Naive thymus-derived CD8-positive, alpha-beta T cell (primary cell): Measurements from ENCODE around the gene SH2D7. TPM values are rescaled to one million over a fixed set of nuclear protein-coding genes. Genes with fewer than 3 reads are reported as not detected.
A peak's percentile ranks its signal among the peaks of the same experiment; 100 is the strongest.

Experiments
- ATAC-seq, 2 donors: fragments of 150-1000 bp; cut with Tn5 transposase in 1 of 2; sonication (Bioruptor Pico), chemical (Tn5 transposase) in 1 of 2; 1 replicate in 1 of 2; 2 replicates in 1 of 2; pipeline ENCODE4 v1.10.0; 2021; ENCODE audit warnings: mild to moderate bottlenecking in 2 of 2, moderate library complexity in 2 of 2
- POLR2A ChIA-PET: fragments of 350-600 bp; sonication (Branson Sonifier 250); formaldehyde crosslinking; loops from one replicate; lab custom pipeline; 2021; ENCODE audit warnings: antibody characterized with exemption; lab: Charles Lee
- DNase-seq, 10 donors: peaks; one replicate each; pipeline versions ENCODE4 v3.0.0 to v3.0.0-alpha.2; 2020 to 2022
- H3K27ac Mint-ChIP-seq, 10 donors: one replicate each; pipeline ENCODE4 v1.8.0; 2020 to 2022; ENCODE audit warnings: mild to moderate bottlenecking in 10 of 10, mixed read lengths in 10 of 10, moderate library complexity in 4 of 10, inconsistent platforms in 1 of 10
- H3K27me3 Mint-ChIP-seq, 5 donors: one replicate each; pipeline ENCODE4 v1.8.0; 2021 to 2022; ENCODE audit warnings: mixed read lengths in 5 of 5
- H3K36me3 Mint-ChIP-seq, 3 donors: one replicate each; pipeline ENCODE4 v1.8.0; 2020 to 2022; ENCODE audit warnings: mixed read lengths in 3 of 3, mild to moderate bottlenecking in 2 of 3, inconsistent platforms in 1 of 3
- H3K4me1 Mint-ChIP-seq, 4 donors: one replicate each; pipeline ENCODE4 v1.8.0; 2021 to 2022; ENCODE audit warnings: mixed read lengths in 4 of 4
- H3K4me3 Mint-ChIP-seq, 10 donors: one replicate each; pipeline ENCODE4 v1.8.0; 2020 to 2022; ENCODE audit warnings: mild to moderate bottlenecking in 10 of 10, mixed read lengths in 10 of 10, moderate library complexity in 6 of 10, inconsistent platforms in 1 of 10
- H3K9me3 Mint-ChIP-seq, 9 donors: one replicate each; pipeline ENCODE4 v1.8.0; 2020 to 2022; ENCODE audit warnings: mixed read lengths in 9 of 9, mild to moderate bottlenecking in 3 of 9, inconsistent platforms in 1 of 9, moderate library complexity in 1 of 9
- polyA plus RNA-seq, 3 donors: library from polyadenylated mRNA; unstranded; fragments of 300-500 nt; fragmentation: Illumina TruSeq; gene quantifications; one replicate each; pipeline ENCODE4 v1.2.3, GENCODE V29; 2021
- total RNA-seq, 8 experiments: library from RNA in 2 of 8; stranded (reverse) in 2 of 8; gene quantifications; one replicate each; pipeline ENCODE4 v1.2.3 and lab custom pipeline; 2021 to 2026

Gene SH2D7
- total RNA-seq (not detected), polyA plus RNA-seq (under 1 TPM in 1 of 3 donors, not detected in 2; 0.19 TPM), total RNA-seq (lab: John Stamatoyannopoulos, UW) (0 reads per million in 6 experiments)

GRCh38 chr15:78092261-78093041 is at the start of gene SH2D7:
Gene SH2D7, plus strand, starts transcription at chr15:78092561. Its CDS starts 24 bp downstream, at chr15:78092585.
- ATAC-seq (peak in 1 of 2 donors; percentile 23), DNase-seq (no peak)
- no peak within 1 kb of the TSS for H3K4me3 Mint-ChIP-seq
- H3K36me3 Mint-ChIP-seq, result no peaks in the 10 kb centered on the region
- peak within 1 kb of the TSS in 3 of 10 donors; percentile 24 to 60 (median 26) for H3K27ac Mint-ChIP-seq
- H3K27me3 Mint-ChIP-seq, result no peaks in the 10 kb centered on the region
- no peaks in the 10 kb centered on the region for H3K9me3 Mint-ChIP-seq
- peaks cover 6 to 22% (median 14%) of the 10 kb centered on the region in 4 donors for H3K4me1 Mint-ChIP-seq
- POLR2A ChIA-PET, result interaction anchor here (0.6 to 1.2 kb wide), 3 partner anchors 7 to 586 kb away, joined by 4 to 8 read pairs (median 5); no protein-coding TSS in a partner anchor

GRCh38 chr15:78044407-78045155 is 47.8 kb upstream of the SH2D7 start:
- peak; percentile 26 to 31 for ATAC-seq
- Mint-ChIP-seq H3K4me3 (peak overlapping the region in 6 of 10 donors; percentile 31 to 68 (median 43)), H3K9me3 (no peaks in the 10 kb centered on the region), H3K4me1 (peaks cover 43 to 96% (median 88%) of the 10 kb centered on the region in 4 donors), H3K27me3 (no peaks in the 10 kb centered on the region), H3K36me3 (peaks cover 0 to 39% (median 11%) of the 10 kb centered on the region in 3 donors), H3K27ac (peak overlapping the region; percentile 43 to 95 (median 88))
- DNase-seq, result no peak
- POLR2A ChIA-PET, result interaction anchor here (0.7 to 1.3 kb wide), 4 partner anchors 10 to 29 kb away, joined by 3 to 5 read pairs (median 4); no protein-coding TSS in a partner anchor

GRCh38 chr15:78045189-78045588 is 47.2 kb upstream of the SH2D7 start:
- Mint-ChIP-seq H3K36me3 (peaks cover 0 to 34% (median 6%) of the 10 kb centered on the region in 3 donors), H3K9me3 (no peaks in the 10 kb centered on the region), H3K27ac (peak overlapping the region in 8 of 10 donors; percentile 33 to 96 (median 88)), H3K4me3 (peak overlapping the region in 2 of 10 donors; percentile 14 to 27), H3K27me3 (no peaks in the 10 kb centered on the region), H3K4me1 (peaks cover 42 to 96% (median 88%) of the 10 kb centered on the region in 4 donors)
- ATAC-seq, result no peak
- POLR2A ChIA-PET, result interaction anchor here (0.7 to 0.9 kb wide), 3 partner anchors 23 to 29 kb away, joined by 3 to 5 read pairs (median 4); no protein-coding TSS in a partner anchor
- no peak for DNase-seq

- Mint-ChIP-seq H3K4me3 (peak overlapping the region; percentile 36 to 76 (median 70)), H3K9me3 (no peaks in the 10 kb centered on the region), H3K36me3 (peaks cover 0 to 33% (median 6%) of the 10 kb centered on the region in 3 donors), H3K4me1 (peaks cover 49 to 97% (median 93%) of the 10 kb centered on the region in 4 donors), H3K27ac (peak overlapping the region; percentile 84 to 97 (median 94)), H3K27me3 (no peaks in the 10 kb centered on the region)
- POLR2A ChIA-PET, result interaction anchor here (0.8 to 16.7 kb wide), 4 partner anchors 9 to 26 kb away, joined by 3 to 250 read pairs (median 16); partner anchors contain the start of gene TBC1D2B
- peak in 1 of 2 donors; percentile 18 for ATAC-seq
- no peak for DNase-seq
These were observed 45.5 kb upstream of the SH2D7 start for GRCh38 chr15:78046796-78047341.

- Mint-ChIP-seq H3K4me1 (peaks cover 52 to 97% (median 95%) of the 10 kb centered on the region in 4 donors), H3K9me3 (no peaks in the 10 kb centered on the region), H3K4me3 (peak overlapping the region; percentile 20 to 76 (median 70)), H3K27ac (peak overlapping the region; percentile 84 to 97 (median 94)), H3K36me3 (peaks cover 0 to 27% (median 5%) of the 10 kb centered on the region in 3 donors), H3K27me3 (no peaks in the 10 kb centered on the region)
- DNase-seq (no peak), ATAC-seq (peak; percentile 31 to 32)
- POLR2A ChIA-PET, result interaction anchor here (0.6 to 16.7 kb wide), 7 partner anchors 8 to 386 kb away, joined by 3 to 250 read pairs (median 4); partner anchors contain the start of gene TBC1D2B
These were observed 44.4 kb upstream of the SH2D7 start for GRCh38 chr15:78047761-78048627.

- peak overlapping the region in 7 of 10 donors; percentile 3 to 71 (median 64) for H3K4me3 Mint-ChIP-seq
- DNase-seq (no peak), ATAC-seq (no peak)
- POLR2A ChIA-PET, result interaction anchor here (0.7 to 16.7 kb wide), 5 partner anchors 9 to 24 kb away, joined by 3 to 250 read pairs (median 5); partner anchors contain the start of gene TBC1D2B
- H3K27me3 Mint-ChIP-seq, result no peaks in the 10 kb centered on the region
- peaks cover 0 to 27% (median 8%) of the 10 kb centered on the region in 3 donors for H3K36me3 Mint-ChIP-seq
- peaks cover 52 to 96% (median 96%) of the 10 kb centered on the region in 4 donors for H3K4me1 Mint-ChIP-seq
- no peaks in the 10 kb centered on the region for H3K9me3 Mint-ChIP-seq
- H3K27ac Mint-ChIP-seq, result peak overlapping the region; percentile 84 to 97 (median 94)
These were observed 43.8 kb upstream of the SH2D7 start for GRCh38 chr15:78048628-78048920.

GRCh38 chr15:78049691-78050440 is 42.5 kb upstream of the SH2D7 start:
- H3K27ac Mint-ChIP-seq, result peak overlapping the region; percentile 84 to 96 (median 94)

GRCh38 chr15:78050441-78050809 is 41.9 kb upstream of the SH2D7 start:
- peaks cover 0 to 18% (median 3%) of the 10 kb centered on the region in 3 donors for H3K36me3 Mint-ChIP-seq
- POLR2A ChIA-PET, result interaction anchor here (0.8 to 16.7 kb wide), 9 partner anchors 9 to 58 kb away, joined by 3 to 250 read pairs (median 7); partner anchors contain the start of gene TBC1D2B
- no peaks in the 10 kb centered on the region for H3K27me3 Mint-ChIP-seq
- ATAC-seq (peak; percentile 3 to 22), DNase-seq (no peak)
- peak overlapping the region; percentile 48 to 88 (median 74) for H3K4me3 Mint-ChIP-seq
- peak overlapping the region; percentile 84 to 96 (median 94) for H3K27ac Mint-ChIP-seq
- H3K4me1 Mint-ChIP-seq, result peaks cover 55 to 98% (median 95%) of the 10 kb centered on the region in 4 donors
- H3K9me3 Mint-ChIP-seq, result no peaks in the 10 kb centered on the region

More at GRCh38 chr15:78049691-78050440, 42.5 kb upstream of the SH2D7 start:
- H3K4me3 Mint-ChIP-seq, result peak overlapping the region; percentile 58 to 88 (median 76)
- H3K9me3 Mint-ChIP-seq, result no peaks in the 10 kb centered on the region
- H3K36me3 Mint-ChIP-seq, result peaks cover 0 to 21% (median 3%) of the 10 kb centered on the region in 3 donors
- POLR2A ChIA-PET, result interaction anchor here (0.8 to 16.7 kb wide), 8 partner anchors 8 to 58 kb away, joined by 3 to 250 read pairs (median 8); partner anchors contain the start of gene TBC1D2B
- DNase-seq (peak in 4 of 10 donors; percentile 44 to 52 (median 48)), ATAC-seq (peak; percentile 56 to 70)
- H3K27me3 Mint-ChIP-seq, result no peaks in the 10 kb centered on the region
- H3K4me1 Mint-ChIP-seq, result peaks cover 51 to 97% (median 95%) of the 10 kb centered on the region in 4 donors

GRCh38 chr15:78050826-78051225 is 41.5 kb upstream of the SH2D7 start:
- Mint-ChIP-seq H3K9me3 (no peaks in the 10 kb centered on the region), H3K4me3 (peak overlapping the region in 4 of 10 donors; percentile 48 to 82 (median 70)), H3K27ac (peak overlapping the region; percentile 84 to 96 (median 94)), H3K36me3 (peaks cover 0 to 18% (median 3%) of the 10 kb centered on the region in 3 donors), H3K4me1 (peaks cover 58 to 99% (median 97%) of the 10 kb centered on the region in 4 donors), H3K27me3 (no peaks in the 10 kb centered on the region)
- no peak for DNase-seq
- no peak for ATAC-seq
- POLR2A ChIA-PET, result interaction anchor here (1.1 to 16.7 kb wide), 6 partner anchors 8 to 22 kb away, joined by 4 to 250 read pairs (median 13); partner anchors contain the start of gene TBC1D2B

- peak; percentile 34 to 45 for ATAC-seq
- Mint-ChIP-seq H3K27me3 (no peaks in the 10 kb centered on the region), H3K9me3 (no peaks in the 10 kb centered on the region), H3K4me3 (peak overlapping the region; percentile 7 to 82 (median 57)), H3K4me1 (peaks cover 63 to 99% (median 97%) of the 10 kb centered on the region in 4 donors), H3K27ac (peak overlapping the region; percentile 84 to 96 (median 94)), H3K36me3 (peaks cover 0 to 18% (median 3%) of the 10 kb centered on the region in 3 donors)
- DNase-seq, result peak in 1 of 10 donors; percentile 53
- POLR2A ChIA-PET, result interaction anchor here (0.5 to 16.7 kb wide), 7 partner anchors 9 to 57 kb away, joined by 3 to 250 read pairs (median 4); partner anchors contain the start of gene TBC1D2B
These were observed 40.8 kb upstream of the SH2D7 start for GRCh38 chr15:78051596-78051995.
